Activated CD4-positive, alpha-beta T cell treated with anti-CD3 and anti-CD28 coated beads, Interleukin-2, amount 10 ng/mL, durations not matched to agents 24 days and 14 days (primary cell): ENCODE measurements around the gene POLR1A. TPM values are rescaled to one million over a fixed set of nuclear protein-coding genes. Genes with fewer than 3 reads are reported as not detected.

Source experiments
- DNase-seq: peaks from one replicate; pipeline ENCODE4 v3.0.0; 2022
- H3K27ac Mint-ChIP-seq: one replicate; pipeline ENCODE4 v1.8.0; 2022; ENCODE audit warnings: mild to moderate bottlenecking, mixed read lengths
- H3K27me3 Mint-ChIP-seq: one replicate; pipeline ENCODE4 v1.8.0; 2022; ENCODE audit warnings: mixed read lengths
- H3K36me3 Mint-ChIP-seq: one replicate; pipeline ENCODE4 v1.8.0; 2022; ENCODE audit warnings: low read depth, mild to moderate bottlenecking, mixed read lengths
- H3K4me1 Mint-ChIP-seq: one replicate; pipeline ENCODE4 v1.8.0; 2021; ENCODE audit warnings: mixed read lengths
- H3K4me3 Mint-ChIP-seq: one replicate; pipeline ENCODE4 v1.8.0; 2022; ENCODE audit warnings: mild to moderate bottlenecking, moderate library complexity, mixed read lengths
- H3K9me3 Mint-ChIP-seq: one replicate; pipeline ENCODE4 v1.8.0; 2021; ENCODE audit warnings: mixed read lengths
- intact Hi-C: fragments of 100-400 bp; cut with micrococcal nuclease; formaldehyde crosslinking; loops from one replicate; pipeline ENCODE4 v1.15.1; 2023
- total RNA-seq: library from RNA; stranded (reverse); gene quantifications from 2 replicates; pipeline ENCODE4 v1.2.3, GENCODE V29; 2022

The POLR1A gene
- total RNA-seq, 1 donor from 2014 or later = 73.5 TPM

- H3K27me3 Mint-ChIP-seq = no peaks in the 10 kb centered on the region
- DNase-seq = no peak
- H3K4me1 Mint-ChIP-seq = peaks cover 24% of the 10 kb centered on the region
- no peak overlapping the region for H3K4me3 Mint-ChIP-seq
- H3K36me3 Mint-ChIP-seq = peaks cover 83% of the 10 kb centered on the region
- H3K27ac Mint-ChIP-seq = no peak overlapping the region
- no peaks in the 10 kb centered on the region for H3K9me3 Mint-ChIP-seq
- intact Hi-C loops = no loop called here
These were observed 40.2 kb downstream of the POLR1A start for GRCh38 chr2:86065512-86065911.

GRCh38 chr2:86064006-86064405 is 41.7 kb downstream of the POLR1A start:
- H3K9me3 Mint-ChIP-seq = no peaks in the 10 kb centered on the region
- no peak for DNase-seq
- no peak overlapping the region for H3K27ac Mint-ChIP-seq
- intact Hi-C loops = no loop called here
- H3K27me3 Mint-ChIP-seq = no peaks in the 10 kb centered on the region
- no peak overlapping the region for H3K4me3 Mint-ChIP-seq
- peaks cover 20% of the 10 kb centered on the region for H3K4me1 Mint-ChIP-seq
- peaks cover 78% of the 10 kb centered on the region for H3K36me3 Mint-ChIP-seq

- Mint-ChIP-seq H3K36me3 (peaks cover 77% of the 10 kb centered on the region), H3K4me3 (no peak overlapping the region), H3K27ac (no peak overlapping the region), H3K9me3 (no peaks in the 10 kb centered on the region), H3K4me1 (peaks cover 8% of the 10 kb centered on the region), H3K27me3 (no peaks in the 10 kb centered on the region)
- intact Hi-C loops = no loop called here
- DNase-seq = no peak
These were observed 43.6 kb downstream of the POLR1A start for GRCh38 chr2:86062043-86062442.

- H3K4me1 Mint-ChIP-seq = peaks cover 3% of the 10 kb centered on the region
- no peak for DNase-seq
- intact Hi-C loops = no loop called here
- peaks cover 71% of the 10 kb centered on the region for H3K36me3 Mint-ChIP-seq
- no peaks in the 10 kb centered on the region for H3K9me3 Mint-ChIP-seq
- H3K4me3 Mint-ChIP-seq = no peak overlapping the region
- no peaks in the 10 kb centered on the region for H3K27me3 Mint-ChIP-seq
- H3K27ac Mint-ChIP-seq = no peak overlapping the region
These were observed 48.9 kb downstream of the POLR1A start for GRCh38 chr2:86056590-86057331.

GRCh38 chr2:86055314-86055713 is 50.4 kb downstream of the POLR1A start:
- intact Hi-C loops = no loop called here
- Mint-ChIP-seq H3K27me3 (no peaks in the 10 kb centered on the region), H3K4me1 (peaks cover 2% of the 10 kb centered on the region), H3K4me3 (no peak overlapping the region), H3K27ac (no peak overlapping the region), H3K36me3 (peaks cover 62% of the 10 kb centered on the region), H3K9me3 (no peaks in the 10 kb centered on the region)
- no peak for DNase-seq

GRCh38 chr2:86054535-86055082 is 51.1 kb downstream of the POLR1A start:
- no peak for DNase-seq
- H3K27ac Mint-ChIP-seq = no peak overlapping the region
- peaks cover 2% of the 10 kb centered on the region for H3K4me1 Mint-ChIP-seq
- intact Hi-C loops = no loop called here
- H3K36me3 Mint-ChIP-seq = peaks cover 60% of the 10 kb centered on the region
- H3K27me3 Mint-ChIP-seq = no peaks in the 10 kb centered on the region
- no peak overlapping the region for H3K4me3 Mint-ChIP-seq
- no peaks in the 10 kb centered on the region for H3K9me3 Mint-ChIP-seq

- no peaks in the 10 kb centered on the region for H3K27me3 Mint-ChIP-seq
- intact Hi-C loops = no loop called here
- no peak overlapping the region for H3K27ac Mint-ChIP-seq
- H3K9me3 Mint-ChIP-seq = no peaks in the 10 kb centered on the region
- peaks cover 65% of the 10 kb centered on the region for H3K36me3 Mint-ChIP-seq
- peaks cover 2% of the 10 kb centered on the region for H3K4me1 Mint-ChIP-seq
- DNase-seq = no peak
- H3K4me3 Mint-ChIP-seq = no peak overlapping the region
These were observed 52.5 kb downstream of the POLR1A start for GRCh38 chr2:86053166-86053565.

- Mint-ChIP-seq H3K27ac (no peak overlapping the region), H3K4me3 (no peak overlapping the region), H3K36me3 (peaks cover 63% of the 10 kb centered on the region), H3K9me3 (no peaks in the 10 kb centered on the region), H3K27me3 (no peaks in the 10 kb centered on the region), H3K4me1 (peaks cover 2% of the 10 kb centered on the region)
- intact Hi-C loops = no loop called here
- DNase-seq = no peak
These were observed 53.0 kb downstream of the POLR1A start for GRCh38 chr2:86052676-86053075.

- Mint-ChIP-seq H3K27me3 (no peaks in the 10 kb centered on the region), H3K27ac (no peak overlapping the region), H3K9me3 (no peaks in the 10 kb centered on the region), H3K36me3 (peaks cover 63% of the 10 kb centered on the region), H3K4me1 (peaks cover 2% of the 10 kb centered on the region), H3K4me3 (no peak overlapping the region)
- no peak for DNase-seq
- intact Hi-C loops = no loop called here
These were observed 53.4 kb downstream of the POLR1A start for GRCh38 chr2:86052265-86052664.

- no peak for DNase-seq
- H3K36me3 Mint-ChIP-seq = peaks cover 62% of the 10 kb centered on the region
- H3K27me3 Mint-ChIP-seq = no peaks in the 10 kb centered on the region
- H3K4me1 Mint-ChIP-seq = no peaks in the 10 kb centered on the region
- H3K4me3 Mint-ChIP-seq = no peak overlapping the region
- no peaks in the 10 kb centered on the region for H3K9me3 Mint-ChIP-seq
- no peak overlapping the region for H3K27ac Mint-ChIP-seq
- intact Hi-C loops = no loop called here
These were observed 55.4 kb downstream of the POLR1A start for GRCh38 chr2:86050301-86050700.

GRCh38 chr2:86049529-86049928 is 56.2 kb downstream of the POLR1A start:
- intact Hi-C loops = no loop called here
- Mint-ChIP-seq H3K27ac (no peak overlapping the region), H3K4me1 (no peaks in the 10 kb centered on the region), H3K36me3 (peaks cover 63% of the 10 kb centered on the region), H3K9me3 (no peaks in the 10 kb centered on the region), H3K4me3 (no peak overlapping the region), H3K27me3 (no peaks in the 10 kb centered on the region)
- no peak for DNase-seq

GRCh38 chr2:86048888-86049287 is 56.8 kb downstream of the POLR1A start:
- no peak for DNase-seq
- Mint-ChIP-seq H3K27me3 (no peaks in the 10 kb centered on the region), H3K4me1 (no peaks in the 10 kb centered on the region), H3K9me3 (no peaks in the 10 kb centered on the region), H3K36me3 (peaks cover 59% of the 10 kb centered on the region), H3K27ac (no peak overlapping the region), H3K4me3 (no peak overlapping the region)
- intact Hi-C loops = no loop called here

- H3K4me1 Mint-ChIP-seq = peaks cover 2% of the 10 kb centered on the region
- H3K27ac Mint-ChIP-seq = no peak overlapping the region
- intact Hi-C loops = no loop called here
- no peak for DNase-seq
- H3K9me3 Mint-ChIP-seq = no peaks in the 10 kb centered on the region
- no peaks in the 10 kb centered on the region for H3K27me3 Mint-ChIP-seq
- peaks cover 58% of the 10 kb centered on the region for H3K36me3 Mint-ChIP-seq
- no peak overlapping the region for H3K4me3 Mint-ChIP-seq
These were observed 57.3 kb downstream of the POLR1A start for GRCh38 chr2:86048383-86048701.

GRCh38 chr2:86047575-86048382 is 57.9 kb downstream of the POLR1A start:
- intact Hi-C loops = no loop called here
- Mint-ChIP-seq H3K36me3 (peaks cover 60% of the 10 kb centered on the region), H3K9me3 (no peaks in the 10 kb centered on the region), H3K27ac (no peak overlapping the region), H3K4me3 (no peak overlapping the region), H3K27me3 (no peaks in the 10 kb centered on the region), H3K4me1 (peaks cover 4% of the 10 kb centered on the region)
- DNase-seq = no peak
